Stimulated activated effector memory CD8-positive, alpha-beta T cell treated with anti-CD3 and anti-CD28 coated beads, Interleukin-12 subunit alpha, Interleukin-12 subunit beta, amount 100 ng/mL, for 72 hours (primary cell): ENCODE measurements around the gene NHERF1.

Source experiments
- ATAC-seq: fragments of 150-1000 bp; cut with Tn5 transposase; 2 replicates; pipeline ENCODE4 v1.10.0; 2021
- DNase-seq, 2 donors: peaks; one replicate each; pipeline ENCODE4 v3.0.0; 2021 to 2022; ENCODE audit warnings: low spot score in 2 of 2
- H3K27ac Mint-ChIP-seq: one replicate; pipeline ENCODE4 v1.8.0; 2022; ENCODE audit warnings: mild to moderate bottlenecking, mixed read lengths
- H3K36me3 Mint-ChIP-seq: one replicate; pipeline ENCODE4 v1.8.0; 2022; ENCODE audit warnings: mild to moderate bottlenecking, mixed read lengths
- H3K4me1 Mint-ChIP-seq: one replicate; pipeline ENCODE4 v1.8.0; 2022; ENCODE audit warnings: mixed read lengths
- H3K4me3 Mint-ChIP-seq: one replicate; pipeline ENCODE4 v1.8.0; 2022; ENCODE audit warnings: mild to moderate bottlenecking, mixed read lengths
- H3K9me3 Mint-ChIP-seq: one replicate; pipeline ENCODE4 v1.8.0; 2022; ENCODE audit warnings: mixed read lengths

NHERF1 gene

GRCh38 chr17:74777901-74778515 lies 29.6 kb downstream of the NHERF1 start:
- H3K27ac Mint-ChIP-seq: peak overlapping the region; percentile 97
- peaks cover 52% of the 10 kb centered on the region for H3K36me3 Mint-ChIP-seq
- DNase-seq (no peak), ATAC-seq (no peak)
- H3K9me3 Mint-ChIP-seq: no peaks in the 10 kb centered on the region
- H3K4me1 Mint-ChIP-seq: peaks cover 78% of the 10 kb centered on the region
- peak overlapping the region; percentile 100 for H3K4me3 Mint-ChIP-seq

DNA sequence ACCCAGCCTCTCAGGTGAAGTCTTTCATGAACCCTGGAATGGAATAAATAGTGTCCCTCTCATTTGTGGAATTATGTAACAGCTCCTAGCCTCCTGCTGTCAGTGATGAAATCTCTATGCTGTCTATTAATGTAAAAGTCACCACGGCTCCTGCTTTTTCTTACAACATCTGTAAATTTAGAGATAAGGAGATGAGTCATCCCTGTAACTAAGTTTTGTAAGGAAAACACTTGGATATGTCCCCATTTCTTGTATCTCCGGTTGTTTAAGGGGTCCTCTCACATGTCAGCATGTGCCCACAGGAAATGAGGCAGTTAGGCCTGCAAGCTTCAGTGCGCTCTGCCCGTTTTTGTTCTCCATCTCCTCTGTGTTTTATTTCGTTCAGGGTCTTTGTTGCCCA lies 30.5 kb downstream of the NHERF1 start:
- DNase-seq (no peak), ATAC-seq (no peak)

GRCh38 chr17:74779501-74779900 lies 31.1 kb downstream of the NHERF1 start:
- H3K9me3 Mint-ChIP-seq: no peaks in the 10 kb centered on the region
- H3K4me3 Mint-ChIP-seq: peak overlapping the region; percentile 66
- DNase-seq (no peak), ATAC-seq (peak; percentile 37)
- H3K36me3 Mint-ChIP-seq: peaks cover 47% of the 10 kb centered on the region
- peaks cover 73% of the 10 kb centered on the region for H3K4me1 Mint-ChIP-seq
- H3K27ac Mint-ChIP-seq: peak overlapping the region; percentile 97

More for the DNA sequence above, 30.5 kb downstream of the NHERF1 start:
- Mint-ChIP-seq H3K27ac (peak overlapping the region; percentile 97), H3K36me3 (peaks cover 47% of the 10 kb centered on the region), H3K4me3 (peak overlapping the region; percentile 66), H3K9me3 (no peaks in the 10 kb centered on the region), H3K4me1 (peaks cover 70% of the 10 kb centered on the region)

- H3K36me3 Mint-ChIP-seq: peaks cover 47% of the 10 kb centered on the region
- H3K4me1 Mint-ChIP-seq: peaks cover 77% of the 10 kb centered on the region
- no peaks in the 10 kb centered on the region for H3K9me3 Mint-ChIP-seq
- ATAC-seq (peak; percentile 82), DNase-seq (peak in 1 of 2 donors; percentile 75)
- H3K4me3 Mint-ChIP-seq: peak overlapping the region; percentile 66
- peak overlapping the region; percentile 97 for H3K27ac Mint-ChIP-seq
Observed at GRCh38 chr17:74779948-74780400, 31.5 kb downstream of the NHERF1 start.

DNA sequence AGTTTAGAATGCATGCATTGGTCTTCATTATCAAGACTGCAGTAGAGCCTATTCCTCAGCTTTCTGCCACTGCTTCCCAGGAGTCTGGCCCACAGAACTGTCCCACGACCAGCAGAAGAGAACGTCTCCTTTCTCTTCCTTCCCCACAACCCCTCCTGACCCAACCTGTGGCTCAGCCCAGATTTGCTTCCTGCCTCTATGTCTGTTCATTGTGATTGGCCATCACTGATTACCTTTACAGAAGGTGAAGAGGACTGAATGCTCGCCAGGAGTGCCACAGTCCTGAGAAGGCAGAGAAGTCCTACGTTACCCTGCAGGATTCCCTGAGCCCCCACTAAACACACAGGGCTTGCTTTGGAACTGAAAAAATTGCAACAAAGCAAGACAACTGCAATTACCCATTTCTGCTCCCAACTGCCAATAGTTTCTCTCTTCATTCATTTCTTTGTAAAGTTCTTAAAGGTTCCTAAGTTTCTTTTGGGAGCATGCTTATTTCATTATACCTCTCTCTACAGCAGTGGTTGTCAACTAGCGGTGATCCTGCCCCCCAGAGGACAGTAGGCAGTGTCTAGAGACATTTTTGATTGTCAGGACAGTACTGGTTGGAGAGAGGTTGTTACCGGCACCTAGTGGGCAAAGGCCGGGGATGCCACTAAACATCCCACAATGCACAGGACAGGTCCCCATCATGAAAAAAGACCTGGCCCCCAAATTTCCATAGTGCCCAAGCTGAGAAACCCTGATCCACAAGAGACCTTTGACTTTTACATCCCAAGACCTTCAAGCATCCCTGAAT lies 32.2 kb downstream of the NHERF1 start:
- ATAC-seq (peak; percentile 36), DNase-seq (no peak)
- Mint-ChIP-seq H3K9me3 (no peaks in the 10 kb centered on the region), H3K4me3 (peak overlapping the region; percentile 66), H3K36me3 (peaks cover 41% of the 10 kb centered on the region), H3K4me1 (peaks cover 79% of the 10 kb centered on the region), H3K27ac (peak overlapping the region; percentile 97)

- H3K9me3 Mint-ChIP-seq: no peaks in the 10 kb centered on the region
- no peak for DNase-seq
- no peak for ATAC-seq
- no peak overlapping the region for H3K4me3 Mint-ChIP-seq
- peaks cover 28% of the 10 kb centered on the region for H3K36me3 Mint-ChIP-seq
- H3K27ac Mint-ChIP-seq: peak overlapping the region; percentile 11
- H3K4me1 Mint-ChIP-seq: peaks cover 61% of the 10 kb centered on the region
Observed at GRCh38 chr17:74782571-74782970, 34.1 kb downstream of the NHERF1 start.

- peak overlapping the region; percentile 11 for H3K27ac Mint-ChIP-seq
- no peak for ATAC-seq
- H3K36me3 Mint-ChIP-seq: peaks cover 42% of the 10 kb centered on the region
- H3K9me3 Mint-ChIP-seq: no peaks in the 10 kb centered on the region
- no peak overlapping the region for H3K4me3 Mint-ChIP-seq
- no peak for DNase-seq
- H3K4me1 Mint-ChIP-seq: peaks cover 48% of the 10 kb centered on the region
Observed at GRCh38 chr17:74784125-74784810, 35.8 kb downstream of the NHERF1 start.

- DNase-seq (no peak), ATAC-seq (peak; percentile 64)
- no peaks in the 10 kb centered on the region for H3K9me3 Mint-ChIP-seq
- peaks cover 44% of the 10 kb centered on the region for H3K36me3 Mint-ChIP-seq
- H3K4me3 Mint-ChIP-seq: no peak overlapping the region
- H3K4me1 Mint-ChIP-seq: peaks cover 39% of the 10 kb centered on the region
- H3K27ac Mint-ChIP-seq: peak overlapping the region; percentile 34
Observed at GRCh38 chr17:74785096-74785980, 36.9 kb downstream of the NHERF1 start.

- no peak for ATAC-seq
- H3K27ac Mint-ChIP-seq: no peak overlapping the region
- H3K4me1 Mint-ChIP-seq: peaks cover 39% of the 10 kb centered on the region
Observed at GRCh38 chr17:74785981-74786360, 37.5 kb downstream of the NHERF1 start.

GRCh38 chr17:74786431-74787055 lies 38.1 kb downstream of the NHERF1 start:
- Mint-ChIP-seq H3K9me3 (no peaks in the 10 kb centered on the region), H3K36me3 (peaks cover 48% of the 10 kb centered on the region), H3K4me3 (no peak overlapping the region), H3K4me1 (peaks cover 39% of the 10 kb centered on the region), H3K27ac (no peak overlapping the region)
- DNase-seq (no peak), ATAC-seq (no peak)

More at GRCh38 chr17:74785981-74786360, 37.5 kb downstream of the NHERF1 start:
- DNase-seq: no peak
- Mint-ChIP-seq H3K4me3 (no peak overlapping the region), H3K36me3 (peaks cover 45% of the 10 kb centered on the region), H3K9me3 (no peaks in the 10 kb centered on the region)

- Mint-ChIP-seq H3K27ac (no peak overlapping the region), H3K4me3 (no peak overlapping the region), H3K4me1 (peaks cover 19% of the 10 kb centered on the region), H3K36me3 (peaks cover 54% of the 10 kb centered on the region), H3K9me3 (no peaks in the 10 kb centered on the region)
- DNase-seq (no peak), ATAC-seq (no peak)
Observed at GRCh38 chr17:74790161-74791058, 42.0 kb downstream of the NHERF1 start.

- no peak overlapping the region for H3K4me3 Mint-ChIP-seq
- DNase-seq (no peak), ATAC-seq (no peak)
- peaks cover 68% of the 10 kb centered on the region for H3K36me3 Mint-ChIP-seq
- H3K4me1 Mint-ChIP-seq: peaks cover 17% of the 10 kb centered on the region
- H3K27ac Mint-ChIP-seq: no peak overlapping the region
- H3K9me3 Mint-ChIP-seq: no peaks in the 10 kb centered on the region
Observed at GRCh38 chr17:74792586-74793105, 44.2 kb downstream of the NHERF1 start.

DNA sequence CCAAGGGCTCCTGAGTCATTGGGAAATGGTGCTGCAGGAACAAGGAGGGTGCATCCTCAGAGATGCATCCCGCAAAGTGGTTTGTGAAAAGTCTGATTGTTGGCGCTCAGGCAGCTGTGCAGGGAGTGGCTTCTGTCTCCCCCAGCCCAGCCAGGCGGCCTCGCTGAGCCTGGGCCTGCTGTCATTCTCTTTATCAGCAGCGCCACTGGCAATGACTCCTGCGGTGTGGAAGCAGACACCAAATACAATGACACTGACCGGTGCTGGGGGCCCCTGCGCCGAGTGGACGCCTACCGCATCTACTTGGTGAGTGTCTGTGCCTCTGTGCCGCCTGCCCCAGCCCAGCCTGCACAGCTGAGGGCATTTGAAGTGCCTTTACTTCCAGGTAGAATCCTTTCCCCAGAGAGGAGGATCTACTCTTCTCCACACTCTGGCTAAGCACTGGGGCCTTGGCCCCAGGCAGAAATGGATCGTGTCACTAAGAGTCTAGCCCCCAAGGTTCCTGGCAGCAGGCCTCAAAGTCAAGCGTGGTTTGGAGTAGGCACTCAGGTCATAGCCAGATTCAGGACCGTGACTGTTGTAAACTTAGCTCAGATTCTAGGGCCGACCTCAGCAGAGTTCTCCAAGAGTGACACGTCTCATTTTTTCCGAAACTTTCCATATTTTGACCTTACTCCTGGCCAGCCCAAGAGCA lies 47.0 kb downstream of the NHERF1 start:
- peaks cover 13% of the 10 kb centered on the region for H3K4me1 Mint-ChIP-seq
- DNase-seq (no peak), ATAC-seq (no peak)
- no peak overlapping the region for H3K4me3 Mint-ChIP-seq
- no peak overlapping the region for H3K27ac Mint-ChIP-seq
- H3K36me3 Mint-ChIP-seq: peaks cover 51% of the 10 kb centered on the region
- H3K9me3 Mint-ChIP-seq: no peaks in the 10 kb centered on the region
